ENCODE data around the gene TRAPPC2L. TPM values are rescaled to one million over a fixed set of nuclear protein-coding genes. Genes with fewer than 3 reads are reported as not detected.
A peak's percentile ranks its signal among the peaks of the same experiment; 100 is the strongest.
"Not testable (repeated sequence)": the region's sequence is repeated elsewhere in the genome, so short reads cannot be mapped to it uniquely, and the experiment has no call there.

Gene TRAPPC2L
- total RNA-seq, 1 donor from 2014 or later, result 60.1 TPM

GRCh38 chr16:88888057-88888456 is 31.1 kb downstream of the TRAPPC2L start:
- DNase-seq (ENCODE audit: low read depth), result no peak

DNA sequence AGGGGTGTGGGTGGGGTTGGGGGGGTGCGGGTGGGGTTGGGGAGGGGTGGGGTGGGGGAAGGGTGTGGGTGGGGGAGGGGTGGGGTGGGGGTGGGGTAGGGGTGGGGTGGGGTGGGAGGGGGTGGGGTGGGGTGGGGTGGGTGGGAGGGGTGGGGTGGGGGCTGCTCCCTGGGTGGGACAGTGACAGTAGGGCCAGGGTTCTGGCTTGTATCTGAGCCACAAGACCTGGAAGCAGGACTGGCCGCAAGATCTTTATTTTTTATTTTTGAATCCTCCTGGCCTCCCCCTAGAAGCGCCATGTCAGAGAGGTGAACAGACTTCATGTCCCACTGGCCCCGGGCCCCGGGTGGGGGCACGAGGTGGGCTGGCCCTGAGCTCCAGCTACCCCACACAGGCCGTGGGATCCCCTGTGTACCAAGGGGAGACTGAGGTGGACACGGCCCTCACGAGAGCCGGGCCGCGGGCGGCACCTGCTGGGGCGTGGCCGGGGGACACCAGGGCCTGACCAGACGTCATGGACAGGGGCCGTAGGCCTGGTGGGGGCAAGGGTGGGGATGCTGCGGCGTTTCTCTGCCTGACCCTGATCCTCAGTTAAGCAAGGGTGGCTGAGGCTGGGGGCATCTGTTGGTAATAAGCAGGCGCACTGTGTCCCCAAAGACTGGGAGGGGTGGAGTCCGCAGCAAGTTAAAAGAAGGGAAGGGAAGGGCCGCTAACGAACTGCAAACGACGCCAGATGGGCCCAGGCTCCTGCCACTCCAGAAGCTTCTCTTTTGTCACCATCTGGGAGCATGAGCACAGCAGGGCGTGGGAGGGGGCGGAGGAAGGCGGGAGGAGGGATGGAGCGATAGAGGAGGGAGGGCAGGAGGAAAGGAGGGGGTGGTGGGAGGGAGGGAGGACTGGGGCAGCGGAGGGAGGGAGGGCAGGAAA is 31.8 kb downstream of the TRAPPC2L start:
- DNase-seq (ENCODE audit: low read depth), result no peak

GRCh38 chr16:88889702-88890352 is 32.9 kb downstream of the TRAPPC2L start:
- DNase-seq (ENCODE audit: low read depth), result not testable (repeated sequence)

DNA sequence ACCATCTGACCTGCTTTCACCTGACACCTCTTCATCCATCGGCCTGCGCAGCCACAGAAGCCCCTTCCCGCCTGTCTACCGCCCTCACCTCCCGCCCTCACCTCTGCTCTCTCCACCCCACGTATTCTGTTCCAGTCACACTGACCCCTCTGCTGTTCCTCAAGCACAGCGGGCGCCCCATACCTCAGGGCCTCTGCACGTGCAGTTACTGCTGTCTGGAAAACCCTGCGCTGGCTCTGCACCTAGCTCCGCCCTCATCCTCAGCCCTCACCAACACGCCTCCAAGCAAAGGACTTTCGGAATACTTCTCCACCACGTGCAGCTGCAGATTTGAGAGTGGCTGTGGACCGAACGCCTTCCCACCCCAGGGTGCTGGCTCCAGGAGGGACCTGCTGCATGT is 34.2 kb downstream of the TRAPPC2L start:
- DNase-seq (ENCODE audit: low read depth), result no peak

DNA sequence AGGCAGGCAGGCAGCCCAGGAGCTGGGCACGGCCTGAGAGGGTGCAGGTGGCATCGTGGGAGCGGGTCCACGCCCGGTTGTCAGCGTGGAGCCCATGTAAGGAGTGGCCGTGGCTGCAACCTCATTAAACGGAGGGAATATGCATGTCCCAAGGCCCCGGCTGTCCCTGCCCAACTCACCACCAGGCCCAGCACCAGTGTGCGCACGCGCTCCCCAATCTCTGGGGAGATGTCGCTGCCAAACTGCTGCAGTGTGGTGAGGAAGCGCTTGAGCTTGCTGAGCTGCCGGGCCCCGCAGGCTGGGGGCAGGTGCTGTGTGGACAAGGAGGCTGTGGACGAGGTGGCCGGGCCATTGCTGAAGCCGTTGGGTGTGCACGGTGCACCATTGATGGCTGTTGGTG is 35.1 kb downstream of the TRAPPC2L start:
- no peak for DNase-seq (ENCODE audit: low read depth)

DNA sequence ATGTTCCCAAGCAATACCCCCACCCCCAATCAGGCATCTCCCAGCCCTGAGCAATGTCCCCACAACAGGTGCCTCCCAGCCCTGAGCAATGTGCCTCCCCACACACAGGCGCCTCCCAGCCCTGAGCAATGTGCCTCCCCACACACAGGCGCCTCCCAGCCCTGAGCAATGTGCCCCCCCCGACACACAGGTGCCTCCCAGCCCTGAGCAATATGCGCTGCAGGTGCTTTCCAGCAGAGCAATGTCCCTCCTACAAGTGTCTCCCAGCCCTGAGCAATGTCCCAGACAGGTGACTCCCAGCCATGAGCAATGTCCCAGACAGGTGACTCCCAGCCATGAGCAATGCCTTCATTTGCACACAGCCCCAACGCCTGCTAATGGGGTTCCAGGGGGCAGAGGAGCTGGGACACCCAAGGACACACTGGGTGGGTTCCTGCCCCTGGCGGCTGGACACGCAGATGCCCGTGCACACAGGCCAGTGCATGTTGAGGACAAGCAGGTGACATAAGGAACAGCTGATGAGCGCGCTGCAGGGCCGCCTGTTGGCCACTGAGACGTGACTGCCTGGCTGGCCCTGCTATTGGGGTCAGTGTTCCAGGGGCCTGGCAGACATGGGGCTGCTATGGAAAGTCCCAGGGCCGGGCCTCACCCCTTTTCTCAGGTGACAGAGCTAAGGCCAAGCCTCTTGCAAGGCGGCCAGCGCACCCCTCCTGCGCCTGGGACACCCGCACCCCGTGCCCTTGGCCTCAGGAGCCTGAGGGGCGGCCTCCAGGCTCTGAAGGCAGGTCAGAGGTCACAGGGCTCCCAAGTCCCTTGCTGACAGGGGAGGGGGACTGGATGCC is 36.4 kb downstream of the TRAPPC2L start:
- DNase-seq (ENCODE audit: low read depth), result peak; percentile 80

DNA sequence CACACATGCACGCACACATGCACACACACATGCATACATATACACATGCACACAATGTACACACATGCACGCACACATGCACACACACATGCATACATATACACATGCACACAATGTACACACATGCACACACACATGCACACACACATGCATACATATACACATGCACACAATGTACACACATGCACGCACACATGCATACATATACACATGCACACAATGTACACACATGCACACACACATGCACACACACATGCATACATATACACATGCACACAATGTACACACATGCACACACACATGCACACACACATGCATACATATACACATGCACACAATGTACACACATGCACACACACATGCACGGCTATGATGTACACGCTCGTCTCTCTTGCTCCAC is 37.3 kb downstream of the TRAPPC2L start:
- not testable (repeated sequence) for DNase-seq (ENCODE audit: low read depth)

GRCh38 chr16:88894681-88895300 is 37.9 kb downstream of the TRAPPC2L start:
- DNase-seq (ENCODE audit: low read depth), result no peak

GRCh38 chr16:88895335-88895734 is 38.4 kb downstream of the TRAPPC2L start:
- no peak for DNase-seq (ENCODE audit: low read depth)

- peak; percentile 72 for DNase-seq (ENCODE audit: low read depth)
Measured at GRCh38 chr16:88896238-88897070, 39.5 kb downstream of the TRAPPC2L start.

GRCh38 chr16:88897696-88898425 is 40.9 kb downstream of the TRAPPC2L start:
- DNase-seq (ENCODE audit: low read depth), result no peak

DNA sequence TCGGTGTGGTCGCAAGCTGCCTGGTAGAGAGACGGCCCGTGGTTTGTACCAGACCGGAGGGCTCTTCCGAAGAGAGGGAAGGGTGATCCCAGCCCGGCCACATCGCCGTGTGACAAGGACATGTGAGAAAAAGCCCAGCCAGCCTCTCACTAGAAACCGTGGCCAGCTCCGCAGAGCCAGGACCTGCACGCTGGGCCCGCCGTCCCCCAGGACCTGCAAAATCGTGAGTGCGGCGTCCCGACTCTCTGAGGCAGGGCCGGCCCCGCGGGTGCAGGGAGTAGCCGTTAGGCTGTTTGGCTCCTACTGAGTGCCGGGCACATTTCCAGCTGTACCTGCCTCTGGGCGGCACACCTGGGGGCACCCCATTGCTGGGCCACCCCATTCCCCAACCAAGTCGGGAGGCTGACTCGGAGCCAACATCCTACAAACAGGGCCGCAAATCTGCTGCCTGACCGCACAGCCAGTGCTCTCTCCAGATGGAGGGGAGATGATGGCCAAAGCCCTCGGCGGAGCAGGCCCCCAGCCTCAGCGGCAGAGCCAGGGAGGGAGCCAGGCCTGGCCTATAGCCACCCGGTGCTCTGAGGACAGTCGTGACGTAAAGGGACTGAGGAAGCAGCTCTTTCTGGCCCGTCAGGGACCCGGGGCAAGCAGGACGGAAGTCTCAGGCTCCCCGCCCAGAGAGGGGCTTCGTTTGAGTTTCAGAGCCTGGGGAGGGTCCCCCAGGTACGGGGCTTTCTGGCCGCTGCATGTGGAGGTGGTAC is 43.2 kb downstream of the TRAPPC2L start:
- no peak for DNase-seq (ENCODE audit: low read depth)

DNA sequence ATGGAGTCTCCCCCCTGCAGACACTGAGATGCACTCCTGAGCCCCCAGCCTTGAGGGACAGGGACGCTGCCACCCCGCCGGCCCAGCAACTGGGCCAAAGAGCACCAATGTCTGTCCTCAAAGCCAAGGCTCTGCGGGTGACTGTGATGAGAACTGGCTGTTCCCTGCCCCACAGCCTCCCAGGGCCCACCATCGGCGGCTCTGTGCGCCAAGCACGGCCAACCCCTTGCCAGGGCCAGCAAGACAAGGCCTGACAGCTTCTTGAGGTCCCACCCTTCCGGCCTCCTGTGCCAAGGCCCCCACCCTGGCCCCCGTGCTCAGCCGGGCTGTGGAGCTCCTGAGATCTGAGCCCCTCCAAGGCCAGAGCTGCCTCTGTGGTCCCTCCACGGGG is 43.7 kb downstream of the TRAPPC2L start:
- no peak for DNase-seq (ENCODE audit: low read depth)

DNA sequence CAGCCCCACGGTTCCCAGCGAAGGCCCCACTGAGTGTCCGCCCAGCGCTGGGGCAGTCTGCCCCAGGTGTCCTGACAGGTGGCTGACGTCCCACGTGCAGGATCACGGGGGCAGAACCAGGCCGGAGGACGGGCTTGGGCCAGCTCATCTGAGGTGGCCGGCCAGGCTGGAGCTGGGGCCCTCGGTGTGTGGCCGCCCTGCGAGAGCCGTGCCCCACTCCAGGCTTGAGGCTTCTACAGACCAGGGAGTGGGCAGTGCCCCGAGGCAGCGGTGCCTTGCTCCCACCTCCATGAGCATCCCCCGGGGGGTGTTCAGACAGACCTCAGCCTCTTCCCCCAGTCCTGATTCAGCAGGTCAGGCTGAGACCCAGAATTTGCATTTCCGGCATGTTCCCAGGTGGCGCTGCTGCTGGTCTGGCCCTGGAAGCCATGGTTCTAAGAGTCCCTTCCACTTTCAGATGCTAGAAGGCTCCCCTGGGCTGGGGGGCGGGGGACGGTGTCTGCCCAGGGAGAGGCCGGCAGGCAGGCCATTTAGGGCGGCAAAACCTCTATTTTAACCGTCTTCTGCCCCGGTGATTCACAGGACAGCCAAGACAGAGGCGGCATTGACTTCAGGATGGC is 44.9 kb downstream of the TRAPPC2L start:
- DNase-seq (ENCODE audit: low read depth), result no peak

DNA sequence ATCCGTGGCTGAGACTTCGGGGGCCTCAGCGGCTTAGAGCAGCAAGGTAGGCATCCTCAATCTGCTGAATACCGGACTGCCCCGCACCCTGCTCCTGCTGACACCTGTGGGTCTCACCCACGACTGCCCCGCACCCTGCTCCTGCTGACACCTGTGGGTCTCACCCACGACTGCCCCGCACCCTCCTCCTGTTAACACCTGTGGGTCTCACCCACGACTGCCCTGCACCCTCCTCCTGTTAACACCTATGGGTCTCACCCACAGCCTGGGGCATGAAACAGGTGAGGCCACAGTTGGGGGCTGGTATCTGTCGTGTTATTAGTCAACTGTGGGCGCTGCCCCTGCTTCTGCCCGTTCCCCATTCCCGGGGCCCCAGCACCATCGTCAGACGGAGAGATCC is 45.8 kb downstream of the TRAPPC2L start:
- no peak for DNase-seq (ENCODE audit: low read depth)

DNA sequence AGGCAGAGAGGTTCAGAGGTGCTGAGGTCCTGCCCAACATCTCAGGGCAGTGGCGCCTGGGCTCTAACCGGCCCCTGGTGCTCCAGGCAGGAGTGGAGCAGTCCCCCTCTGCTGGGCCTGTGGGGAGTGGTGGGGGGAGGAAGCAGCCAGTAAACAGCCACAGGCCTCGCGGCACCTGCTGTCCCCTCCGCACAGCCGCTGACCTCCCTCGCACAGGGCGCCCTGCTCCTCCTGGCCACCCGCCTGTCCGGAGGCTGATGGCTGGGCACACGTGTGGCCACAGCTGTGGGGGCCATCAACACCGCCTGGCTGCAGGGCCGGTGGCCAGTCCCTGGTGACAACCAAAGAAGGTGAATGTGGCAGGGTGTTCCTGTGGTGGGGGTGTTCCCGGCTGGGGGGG is 46.3 kb downstream of the TRAPPC2L start:
- peak; percentile 96 for DNase-seq (ENCODE audit: low read depth)

DNA sequence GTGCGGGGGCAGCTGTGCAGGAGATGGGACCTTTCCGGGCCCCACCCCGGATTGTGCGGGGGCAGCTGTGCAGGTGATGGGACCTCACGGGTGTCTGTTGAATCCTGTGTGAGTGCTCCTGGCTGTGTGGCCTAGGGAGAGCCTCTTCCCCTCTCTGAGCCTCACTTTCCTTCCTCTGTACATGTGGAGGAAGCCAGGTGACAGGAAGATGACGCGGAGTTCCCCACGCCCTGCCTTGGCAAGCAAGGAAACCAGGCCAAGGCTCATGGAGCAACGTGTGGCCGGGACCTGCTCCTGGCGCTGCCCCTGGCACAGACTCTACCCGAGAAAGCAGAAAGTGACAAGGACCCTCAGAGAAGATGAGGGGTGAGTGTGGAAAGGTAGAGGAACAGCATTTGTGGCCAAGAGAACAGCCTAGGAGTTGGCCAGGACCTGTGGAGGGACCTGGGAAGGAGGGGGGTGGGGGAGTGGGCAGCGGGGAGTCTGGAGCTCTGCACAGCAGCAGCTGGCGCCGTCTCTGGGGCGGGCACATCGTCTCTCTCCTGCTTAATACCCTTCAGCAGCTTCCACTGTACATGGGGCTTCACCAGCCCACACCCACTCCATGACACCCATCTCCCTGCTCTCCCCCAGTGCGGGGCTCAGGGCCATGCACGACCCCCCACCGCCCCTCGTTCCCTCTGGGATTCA is 47.9 kb downstream of the TRAPPC2L start:
- DNase-seq (ENCODE audit: low read depth), result no peak

- no peak for DNase-seq (ENCODE audit: low read depth)
Measured at GRCh38 chr16:88905563-88905962, 48.6 kb downstream of the TRAPPC2L start.

Measured in myocyte (in vitro differentiated cells).